Raji (cell line): ENCODE measurements around the gene CNNM1.

ENCODE experiments used
- POLR2A ChIP-seq: IDR thresholded peaks from 2 replicates; pipeline ENCODE4 v1.6.1; 2011; ENCODE audit warnings: low read depth, low read length, control low read depth; ENCODE audit not compliant: insufficient read depth

The CNNM1 gene

GRCh38 chr10:99328579-99329303 lies 415 bp upstream of the CNNM1 start:
- TF ChIP-seq POLR2A, result no peak

GRCh38 chr10:99329554-99330346 lies 594 bp downstream of the CNNM1 start:
- TF ChIP-seq POLR2A, result no peak

DNA sequence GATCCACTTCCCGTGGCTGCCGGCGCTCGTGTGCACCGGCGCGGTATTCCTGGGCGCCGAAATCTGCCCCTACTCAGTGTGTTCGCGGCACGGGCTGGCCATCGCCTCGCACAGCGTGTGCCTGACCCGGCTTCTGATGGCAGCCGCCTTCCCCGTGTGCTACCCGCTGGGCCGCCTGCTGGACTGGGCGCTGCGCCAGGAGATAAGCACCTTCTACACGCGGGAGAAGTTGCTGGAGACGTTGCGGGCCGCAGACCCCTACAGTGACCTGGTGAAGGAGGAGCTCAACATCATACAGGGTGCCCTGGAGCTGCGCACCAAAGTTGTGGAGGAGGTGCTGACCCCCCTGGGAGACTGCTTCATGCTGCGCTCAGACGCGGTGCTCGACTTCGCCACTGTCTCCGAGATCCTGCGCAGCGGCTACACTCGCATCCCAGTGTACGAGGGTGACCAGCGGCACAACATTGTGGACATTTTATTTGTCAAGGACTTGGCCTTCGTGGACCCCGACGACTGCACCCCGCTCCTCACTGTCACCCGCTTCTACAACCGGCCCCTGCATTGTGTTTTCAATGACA lies 1.3 kb downstream of the CNNM1 start:
- no peak for TF ChIP-seq POLR2A

GRCh38 chr10:99331207-99331803 lies 2.1 kb downstream of the CNNM1 start:
- no peak for TF ChIP-seq POLR2A

DNA sequence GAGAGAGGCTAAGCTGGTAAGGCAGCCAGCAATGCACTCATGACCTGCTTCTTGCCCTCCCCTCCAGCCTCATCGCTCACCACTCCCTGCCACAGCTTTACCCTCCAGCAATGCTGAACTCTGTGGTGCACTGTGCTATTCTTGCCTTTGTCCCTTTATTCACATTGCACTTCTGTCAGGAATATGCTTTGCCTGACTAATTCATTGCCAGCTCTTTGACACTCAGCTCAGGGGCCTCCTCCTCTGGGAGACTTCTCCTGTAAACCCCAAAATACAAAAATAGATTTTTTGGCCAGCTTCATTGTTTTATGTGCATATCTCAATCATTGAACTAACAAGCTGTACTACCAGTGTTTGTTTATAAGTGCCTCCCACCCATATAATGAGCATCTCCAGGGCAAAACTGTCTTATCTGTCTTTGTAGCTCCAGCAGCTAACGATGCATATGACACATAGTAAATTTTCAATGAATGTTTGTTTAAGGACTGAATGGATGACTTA lies 8.2 kb downstream of the CNNM1 start:
- TF ChIP-seq POLR2A, result no peak

DNA sequence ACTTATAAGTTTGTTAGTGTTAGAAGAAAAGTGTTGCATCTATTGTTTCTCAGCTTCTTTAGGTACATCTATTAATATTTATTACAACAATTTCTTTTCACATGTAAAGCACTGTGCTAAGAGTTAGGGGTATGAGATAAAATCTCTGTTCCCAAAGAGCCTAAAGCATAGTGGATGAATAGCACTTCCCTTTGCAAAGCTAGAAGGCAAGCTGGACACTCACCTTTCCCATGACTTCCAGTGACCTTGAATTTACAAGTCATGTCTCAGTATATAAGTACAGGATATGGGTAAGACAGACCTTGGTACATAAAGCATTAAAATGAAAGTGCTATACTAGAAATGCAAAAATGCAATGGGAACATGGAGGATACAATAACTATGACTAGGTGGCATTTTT lies 8.7 kb downstream of the CNNM1 start:
- TF ChIP-seq POLR2A, result no peak

- TF ChIP-seq POLR2A, result no peak
These were observed 9.9 kb downstream of the CNNM1 start for GRCh38 chr10:99339077-99339476.

DNA sequence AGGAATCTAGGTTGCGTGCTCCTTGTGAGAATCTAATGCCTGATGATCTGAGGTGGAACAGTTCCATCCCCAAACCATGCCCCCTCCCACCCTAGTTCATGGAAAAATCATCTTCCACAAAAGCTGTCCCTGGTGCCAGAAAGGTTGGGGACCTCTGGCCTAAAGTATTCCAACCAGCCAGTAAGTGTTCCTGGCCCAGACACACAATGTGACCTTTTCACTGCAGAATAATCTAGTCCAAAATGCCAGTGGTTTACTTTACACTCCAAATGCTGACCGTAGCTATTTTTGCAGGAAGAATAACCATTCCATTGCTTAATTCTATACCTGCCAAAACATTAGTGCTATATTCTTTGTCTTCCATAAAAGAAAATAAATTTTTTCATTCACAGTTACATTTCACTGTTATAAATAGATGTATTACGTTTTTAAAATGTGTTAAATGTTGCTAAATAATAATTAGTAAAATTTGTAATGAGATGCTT lies 10.4 kb downstream of the CNNM1 start:
- TF ChIP-seq POLR2A, result no peak

DNA sequence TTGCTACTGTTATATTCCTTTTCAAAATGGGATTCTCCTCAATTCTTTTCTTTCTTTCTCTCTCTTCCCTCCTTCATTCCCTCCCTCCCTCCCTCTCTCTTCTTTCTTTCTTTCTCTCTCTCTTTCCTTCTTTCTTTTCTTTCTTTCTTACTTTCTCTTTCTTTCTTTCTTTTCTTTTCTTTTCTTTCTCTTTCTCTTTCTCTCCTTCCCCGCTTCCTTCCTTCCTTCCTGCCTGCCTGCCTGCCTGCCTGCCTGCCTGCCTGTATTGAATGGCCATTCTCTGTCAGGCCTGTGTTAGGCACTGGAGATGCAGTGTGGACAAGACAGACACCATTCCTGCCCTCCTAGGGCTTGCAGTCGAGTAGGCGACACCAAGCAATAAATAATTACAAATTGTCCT lies 11.5 kb downstream of the CNNM1 start:
- TF ChIP-seq POLR2A, result no peak

- no peak for TF ChIP-seq POLR2A
These were observed 12.1 kb downstream of the CNNM1 start for GRCh38 chr10:99341248-99341647.

DNA sequence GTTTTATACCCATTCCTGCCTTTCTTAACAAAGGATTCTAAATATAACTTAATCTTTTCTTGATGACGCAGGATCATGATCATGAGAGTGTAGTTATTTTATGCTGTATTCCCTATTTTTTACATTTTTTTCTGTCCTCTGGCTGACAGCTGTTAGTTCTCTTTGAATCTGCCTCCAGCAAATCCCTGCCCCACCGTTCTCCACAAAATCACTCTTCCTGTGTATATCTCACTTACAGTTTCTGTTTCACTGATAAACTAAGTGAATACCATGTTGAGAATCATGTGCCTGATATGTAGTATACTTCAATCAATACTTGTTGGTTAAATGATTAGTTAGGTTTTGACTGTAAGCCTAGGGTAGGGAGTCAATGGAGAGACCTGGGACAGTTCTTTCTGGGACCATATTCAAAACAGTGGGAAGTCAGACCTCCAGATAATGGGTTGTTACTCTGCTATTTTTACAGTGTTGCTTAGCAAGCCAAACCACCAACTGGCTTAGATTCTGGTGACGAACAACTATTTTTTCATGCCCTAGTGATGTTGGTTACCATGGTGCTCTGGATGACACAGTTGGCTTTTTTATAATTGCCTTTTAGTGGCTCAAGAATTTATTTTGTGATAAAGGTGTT lies 12.8 kb downstream of the CNNM1 start:
- TF ChIP-seq POLR2A, result no peak

DNA sequence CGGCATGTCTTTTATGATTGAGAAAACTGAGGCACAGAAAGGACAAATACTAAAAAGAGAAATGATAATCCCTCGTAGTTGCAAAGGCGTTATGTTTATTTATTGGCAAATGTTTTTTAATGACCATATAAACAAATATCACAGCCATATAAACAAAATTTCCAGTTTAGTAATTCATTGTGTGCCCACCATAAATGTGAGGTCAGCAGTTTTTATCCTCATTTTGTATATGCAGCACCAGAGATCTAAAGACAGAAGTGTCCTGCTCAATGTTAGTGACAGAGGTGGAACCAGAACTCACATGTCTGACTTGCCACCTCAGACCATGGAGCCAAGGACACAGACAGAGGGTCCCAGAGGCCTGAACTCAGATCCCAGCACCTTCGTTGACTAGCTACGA lies 14.1 kb downstream of the CNNM1 start:
- no peak for TF ChIP-seq POLR2A

- no peak for TF ChIP-seq POLR2A
These were observed 15.6 kb downstream of the CNNM1 start for GRCh38 chr10:99344715-99345114.

DNA sequence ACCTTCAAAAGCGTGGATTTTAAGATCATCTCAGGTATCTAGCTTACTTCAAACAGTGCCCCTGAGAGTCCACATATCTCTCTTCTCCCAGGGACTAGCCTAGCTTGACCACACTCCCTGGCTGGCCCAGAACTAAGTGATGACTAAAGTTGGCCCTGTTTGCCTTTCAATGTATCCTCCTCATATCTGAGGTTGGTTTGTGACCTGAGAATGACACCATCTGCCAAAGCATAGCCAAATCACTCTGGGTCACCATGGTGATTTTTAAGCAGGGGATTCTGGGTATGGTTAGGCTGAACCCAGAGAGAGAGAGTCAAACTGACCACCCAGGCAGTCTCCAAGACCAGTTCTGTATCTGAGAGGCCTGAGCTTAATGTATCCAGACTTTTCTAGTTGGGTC lies 16.2 kb downstream of the CNNM1 start:
- no peak for TF ChIP-seq POLR2A

- no peak for TF ChIP-seq POLR2A
These were observed 17.1 kb downstream of the CNNM1 start for GRCh38 chr10:99346247-99346646.
